ENCODE results near the gene SAP30. TPM values are rescaled to one million over a fixed set of nuclear protein-coding genes. Genes with fewer than 3 reads are reported as not detected.

The SAP30 gene
- total RNA-seq, 1 donor from 2014 or later: 28.5 TPM

DNA sequence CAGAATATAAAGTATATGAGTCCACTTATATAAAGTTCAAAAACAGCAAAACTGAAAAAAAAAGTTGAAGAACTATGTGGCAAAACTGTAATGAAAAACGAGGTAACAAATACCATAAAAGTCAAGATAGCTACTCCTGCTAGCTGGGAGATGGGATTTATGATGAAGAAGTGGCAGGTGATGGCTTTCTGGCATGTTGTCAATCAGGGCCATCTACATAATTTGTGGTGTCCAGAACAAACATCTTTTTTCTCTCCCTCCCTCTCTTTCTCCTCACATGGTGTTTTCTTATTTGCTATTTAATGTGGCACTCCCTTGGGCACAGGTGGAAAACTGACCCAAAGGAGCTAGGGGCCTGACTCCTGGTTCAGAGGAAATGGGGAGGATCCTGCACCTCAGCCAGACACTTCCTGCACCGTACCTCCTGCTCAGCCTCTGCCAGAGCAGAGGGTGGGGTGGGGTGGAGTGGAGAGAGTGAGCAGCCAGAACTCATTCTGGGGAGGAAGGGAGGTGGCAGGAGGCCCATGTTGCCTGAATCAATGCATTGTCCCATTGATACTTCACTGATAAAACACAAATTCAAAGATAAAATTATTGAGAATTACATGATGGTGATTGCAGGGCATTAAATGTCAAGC is 5.3 kb upstream of the SAP30 start:
- no peak for DNase-seq (ENCODE audit: low spot score)

DNA sequence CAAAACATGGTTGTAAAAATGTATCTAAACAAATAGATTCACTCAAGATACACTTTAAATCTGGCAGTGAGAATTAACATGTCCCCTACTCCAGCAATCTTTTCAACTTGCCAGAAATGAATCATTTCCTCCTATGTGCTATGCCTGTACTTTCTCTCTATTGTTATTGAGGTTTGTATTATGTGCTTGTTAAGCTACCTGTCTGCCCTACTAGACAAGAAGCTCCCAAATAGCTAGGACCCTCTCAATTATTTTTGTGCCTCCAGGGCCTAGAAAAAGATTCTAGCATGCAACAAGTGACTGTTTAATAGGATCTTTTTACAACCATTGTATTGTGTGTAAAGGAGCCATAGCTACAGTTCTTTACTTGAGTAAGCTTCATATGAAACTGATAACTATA is 3.5 kb upstream of the SAP30 start:
- no peak for DNase-seq (ENCODE audit: low spot score)

DNA sequence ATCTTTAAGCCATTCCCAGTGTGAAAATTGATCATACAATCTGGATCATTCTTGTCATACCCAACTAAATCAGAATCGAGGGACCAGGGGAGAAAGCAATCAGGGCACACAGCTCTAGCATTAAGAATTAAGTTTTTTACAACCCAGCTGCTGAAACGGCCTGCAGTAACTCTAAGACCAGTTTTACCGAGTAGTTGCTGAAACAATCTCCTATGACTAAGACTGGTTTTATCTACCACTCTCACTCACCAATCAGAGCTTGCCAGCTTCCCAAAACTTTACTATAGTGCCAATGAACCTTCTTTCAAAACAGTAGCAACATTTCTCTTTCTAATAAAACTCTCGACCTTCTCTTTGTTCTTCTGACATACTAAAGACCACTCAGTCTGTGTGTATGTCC is 2.8 kb upstream of the SAP30 start:
- no peak for DNase-seq (ENCODE audit: low spot score)

DNA sequence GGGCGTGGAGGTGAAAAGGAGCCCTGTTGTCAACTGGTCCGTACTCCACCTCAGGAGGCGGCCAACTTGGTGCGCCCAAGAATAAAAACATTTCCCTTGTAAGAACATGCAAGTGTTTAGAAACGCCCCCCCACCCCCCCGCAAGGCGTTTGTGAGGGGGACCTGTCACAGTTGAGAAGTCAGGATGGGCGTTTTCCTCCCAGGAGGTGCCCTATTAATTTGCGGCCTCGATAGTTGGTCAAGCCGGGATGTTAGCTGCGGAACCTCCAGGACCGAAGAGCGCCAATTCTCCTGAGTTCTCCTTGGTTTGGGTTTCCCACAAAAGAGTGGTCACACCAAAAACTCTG is 651 bp upstream of the SAP30 start:
- no peak for DNase-seq (ENCODE audit: low spot score)

DNA sequence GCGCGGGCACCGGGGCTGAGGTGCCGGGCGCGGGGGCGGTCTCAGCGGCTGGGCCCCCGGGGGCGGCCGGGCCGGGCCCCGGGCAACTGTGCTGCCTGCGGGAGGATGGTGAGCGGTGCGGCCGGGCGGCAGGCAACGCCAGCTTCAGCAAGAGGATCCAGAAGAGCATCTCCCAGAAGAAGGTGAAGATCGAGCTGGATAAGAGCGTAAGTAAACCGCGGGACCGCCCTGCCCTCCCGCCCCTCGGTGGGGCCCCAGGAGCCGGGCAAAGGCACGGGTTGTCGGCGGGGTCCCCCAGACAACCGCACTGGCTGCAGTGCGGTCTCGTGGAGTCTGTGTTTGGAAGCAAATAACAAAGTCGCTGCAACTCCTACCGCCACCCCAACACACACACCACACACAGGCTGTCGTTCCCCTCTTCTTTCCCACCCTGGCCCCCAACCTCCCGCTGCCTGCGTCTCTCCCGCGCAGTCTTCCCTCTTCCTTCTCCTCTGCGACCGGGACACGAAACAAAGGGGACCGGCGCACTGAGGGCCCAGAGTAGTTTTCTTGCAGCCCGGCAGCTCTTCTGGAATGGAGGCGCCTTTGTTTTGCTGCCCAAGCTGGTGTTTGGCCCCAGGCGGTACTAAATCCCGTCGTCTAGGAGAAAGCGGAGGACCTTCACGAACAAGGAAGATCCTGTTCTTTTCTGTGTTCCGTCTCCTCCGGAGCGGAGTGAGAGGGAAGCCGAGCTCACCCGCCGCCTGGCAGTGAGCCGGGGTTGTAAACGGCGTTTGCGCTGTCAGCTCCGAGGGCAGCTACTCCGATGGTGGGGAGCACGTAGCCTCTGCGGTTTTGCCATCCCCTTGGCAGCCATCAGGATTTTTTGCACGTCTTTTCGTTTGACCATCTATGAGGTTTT is 788 bp downstream of the SAP30 start:
- peak; percentile 92 for DNase-seq (ENCODE audit: low spot score)

DNA sequence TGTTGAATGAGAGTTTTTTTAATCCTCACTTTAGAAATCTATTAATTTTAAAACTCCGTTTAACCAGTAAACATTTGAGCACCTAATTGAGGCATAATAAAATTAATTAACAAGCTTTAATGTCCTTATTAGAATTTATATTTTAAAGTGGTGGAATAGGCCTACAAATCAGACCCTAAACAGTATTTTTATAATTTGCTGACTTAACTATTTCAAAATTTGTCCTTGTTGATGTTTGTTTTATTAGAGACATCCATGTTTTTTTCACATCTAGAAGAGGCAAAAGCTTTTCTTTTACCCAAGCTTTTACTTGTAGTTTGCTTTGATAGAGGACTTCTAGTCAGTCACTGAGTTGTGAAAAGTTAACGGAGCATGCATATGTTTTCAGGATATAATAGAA is 3.8 kb downstream of the SAP30 start:
- no peak for DNase-seq (ENCODE audit: low spot score)

DNA sequence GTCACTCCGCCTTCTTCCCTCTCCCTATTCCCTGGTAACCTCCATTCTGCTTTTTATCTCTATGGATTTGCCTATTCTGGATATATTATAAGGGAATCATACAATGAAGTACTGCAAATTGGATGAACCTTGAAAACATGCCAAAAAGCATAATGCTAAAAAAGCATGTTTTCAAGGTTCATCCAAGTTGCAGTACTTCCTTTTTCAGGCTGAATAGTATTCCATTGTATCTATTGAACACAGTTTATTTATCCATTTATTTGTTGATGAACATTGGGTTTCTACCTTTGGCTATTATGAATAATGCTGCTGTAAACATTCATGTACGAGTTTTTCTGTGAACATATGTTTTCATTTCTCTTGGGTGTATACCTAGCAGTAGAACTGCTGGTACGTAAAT is 9.2 kb downstream of the SAP30 start:
- DNase-seq (ENCODE audit: low spot score): no peak

DNA sequence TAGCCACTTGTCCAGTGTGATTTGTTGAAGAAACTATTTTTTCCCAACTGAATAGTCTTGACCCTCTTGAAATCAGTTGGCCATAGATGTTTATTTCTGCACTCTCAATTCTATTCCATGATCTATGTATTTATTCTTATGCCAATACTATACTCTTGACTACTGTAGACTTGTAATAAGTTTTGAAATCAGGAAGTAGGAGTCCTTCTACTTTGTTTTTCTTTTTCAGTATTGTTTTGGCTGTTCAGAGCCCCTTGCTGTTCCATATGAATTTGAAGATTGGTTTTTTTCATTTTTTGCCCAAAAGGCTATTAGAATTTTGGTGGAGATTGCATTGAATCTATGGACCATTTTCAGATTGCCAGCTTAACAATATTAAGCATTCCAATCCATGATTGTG is 10.2 kb downstream of the SAP30 start:
- DNase-seq (ENCODE audit: low spot score): no peak

DNA sequence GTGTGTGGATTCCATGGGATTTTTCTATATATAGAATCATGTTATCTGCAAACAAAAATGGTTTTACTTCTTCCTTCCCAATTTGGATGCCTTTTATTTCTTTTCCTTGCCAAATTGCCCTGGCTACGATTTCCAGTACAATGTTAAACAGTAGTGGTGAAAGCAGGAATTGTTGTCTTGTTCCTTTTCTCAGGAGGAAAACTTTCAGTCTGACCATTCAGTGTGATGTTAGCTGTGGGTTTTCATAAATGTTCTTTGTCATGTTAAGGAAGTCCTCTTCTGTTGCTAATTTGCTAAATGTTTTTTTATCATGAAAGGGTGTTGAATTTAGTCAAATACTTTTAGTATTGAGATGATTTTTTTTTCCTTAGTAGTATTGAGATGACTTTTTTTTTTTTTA is 10.9 kb downstream of the SAP30 start:
- DNase-seq (ENCODE audit: low spot score): no peak

DNA sequence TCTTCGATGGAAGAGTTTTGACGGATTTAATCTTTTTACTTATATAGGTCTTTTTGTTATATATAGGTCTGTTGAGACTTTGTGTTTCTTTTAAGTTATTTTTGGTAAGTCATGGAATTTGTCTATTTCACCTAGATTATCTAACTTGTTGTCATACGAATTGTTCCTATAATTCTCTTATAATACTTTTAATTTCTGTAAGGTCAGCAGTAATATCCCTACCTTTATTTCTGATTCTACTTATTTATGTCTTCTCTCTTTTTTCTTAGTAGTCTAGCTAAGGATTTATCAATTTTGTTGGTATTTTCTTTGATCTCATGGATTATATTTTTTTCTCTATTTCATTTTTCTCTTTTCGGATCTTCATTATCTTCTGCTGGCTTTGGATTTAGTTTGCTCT is 11.6 kb downstream of the SAP30 start:
- DNase-seq (ENCODE audit: low spot score): no peak

DNA sequence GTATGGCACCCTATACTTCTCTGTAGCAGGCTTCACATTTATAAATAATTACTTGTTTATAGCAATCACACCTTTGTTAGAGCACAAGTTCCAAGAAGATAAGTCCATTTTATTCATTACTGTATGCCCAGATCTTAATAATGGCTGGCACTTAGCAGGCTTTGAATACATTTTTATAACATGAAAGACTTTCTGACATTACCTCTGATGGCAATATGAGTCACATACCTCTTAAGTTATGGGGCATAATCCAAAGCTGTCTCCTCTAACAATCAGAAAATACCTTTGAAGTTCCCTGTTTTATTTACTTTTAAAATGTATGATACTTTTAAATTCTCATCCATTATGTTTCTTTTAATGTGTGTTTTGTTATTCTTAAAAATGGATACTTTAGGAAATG is 16.0 kb downstream of the SAP30 start:
- DNase-seq (ENCODE audit: low spot score): no peak

DNA sequence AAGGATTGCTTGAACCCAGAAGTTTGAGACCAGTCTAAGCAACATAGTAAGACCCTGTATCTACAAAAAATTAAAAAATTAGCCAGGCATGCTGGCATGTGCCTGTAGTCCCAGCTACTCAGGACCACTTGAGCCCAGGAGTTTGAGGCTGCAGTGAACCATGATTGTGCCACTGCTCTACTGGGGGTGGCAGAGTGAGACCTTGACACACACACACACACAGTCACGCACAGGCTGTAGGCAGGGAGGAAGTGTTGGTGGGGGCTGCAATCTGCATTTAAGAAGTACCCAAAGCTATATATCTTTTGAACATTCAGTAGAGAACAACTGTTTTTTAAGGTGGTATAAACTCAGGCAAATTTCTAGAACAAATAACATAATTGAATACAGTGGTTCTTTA is 20.9 kb downstream of the SAP30 start:
- DNase-seq (ENCODE audit: low spot score): no peak

DNA sequence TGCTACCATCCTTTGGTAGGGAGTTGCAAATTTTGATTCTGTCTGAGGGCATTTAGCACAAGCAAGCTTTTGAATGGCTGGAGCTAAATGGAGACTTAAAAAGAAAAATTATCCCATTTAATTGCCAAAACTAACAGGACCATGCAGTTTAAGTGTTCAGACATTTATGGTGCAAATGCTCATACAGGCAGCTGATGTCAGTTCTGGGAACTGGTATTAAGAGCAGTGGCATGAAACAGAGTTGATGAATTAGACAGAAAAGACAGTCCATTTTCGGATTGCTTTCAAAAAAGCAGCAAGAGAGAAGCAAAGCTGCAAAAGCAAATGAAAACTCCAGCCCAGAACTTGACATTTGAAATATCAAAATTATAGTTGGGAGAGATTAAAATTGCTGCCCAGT is 26.9 kb downstream of the SAP30 start:
- no peak for DNase-seq (ENCODE audit: low spot score)

DNA sequence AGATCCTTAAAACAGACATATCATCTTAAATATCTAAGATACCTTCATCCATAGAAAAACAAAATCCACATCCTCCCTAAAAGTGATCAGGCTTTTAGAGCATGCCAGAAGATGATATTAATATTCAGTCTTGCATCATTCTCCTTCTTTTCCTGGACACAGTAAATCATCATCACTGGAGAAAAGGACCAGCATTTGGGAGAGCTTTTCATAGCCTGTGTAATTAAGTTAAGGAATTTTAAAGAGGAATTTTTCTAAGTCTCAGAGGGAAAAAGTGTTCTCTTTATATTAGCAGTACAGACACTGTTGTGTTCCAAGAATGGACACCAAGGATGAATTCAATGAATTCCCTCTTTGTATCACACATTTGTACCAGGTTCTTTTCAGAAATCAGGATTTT is 27.5 kb downstream of the SAP30 start:
- no peak for DNase-seq (ENCODE audit: low spot score)

DNA sequence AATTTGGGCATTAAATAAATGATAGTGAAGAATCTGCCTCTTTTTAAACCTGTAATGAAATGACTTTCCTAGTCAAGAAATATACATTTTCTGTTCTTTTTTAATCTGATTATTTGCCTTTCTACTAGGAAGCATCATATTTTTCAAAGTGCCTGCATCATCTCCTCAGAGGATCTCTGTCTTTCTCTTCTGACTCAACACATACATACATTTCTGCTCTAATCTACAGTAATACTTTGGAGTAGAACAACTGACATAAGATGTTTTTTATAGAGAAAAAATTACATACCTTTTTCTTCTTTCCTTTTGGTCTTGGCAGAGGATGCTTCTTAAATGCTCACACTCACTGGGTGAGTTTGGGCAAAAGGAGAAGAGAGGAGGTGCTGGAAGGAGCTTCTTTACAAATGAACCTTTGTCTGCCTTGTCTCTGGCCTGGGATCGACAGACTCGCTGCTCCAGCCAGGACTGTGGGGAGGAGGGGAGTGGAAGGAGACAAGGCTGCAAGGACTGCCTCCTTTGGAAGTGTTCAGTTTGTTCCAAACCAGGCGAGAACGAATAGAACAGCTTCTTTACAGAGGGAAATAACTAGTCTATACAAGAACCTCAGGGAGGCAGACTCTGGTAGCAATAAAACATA is 28.1 kb downstream of the SAP30 start, which contains the start of gene SCRG1:
TSS of gene SCRG1 (minus strand) at position 338 of the 637 bp plus-strand sequence. CDS start 7,702 bp downstream, outside the sequence.
- DNase-seq (ENCODE audit: low spot score): no peak

DNA sequence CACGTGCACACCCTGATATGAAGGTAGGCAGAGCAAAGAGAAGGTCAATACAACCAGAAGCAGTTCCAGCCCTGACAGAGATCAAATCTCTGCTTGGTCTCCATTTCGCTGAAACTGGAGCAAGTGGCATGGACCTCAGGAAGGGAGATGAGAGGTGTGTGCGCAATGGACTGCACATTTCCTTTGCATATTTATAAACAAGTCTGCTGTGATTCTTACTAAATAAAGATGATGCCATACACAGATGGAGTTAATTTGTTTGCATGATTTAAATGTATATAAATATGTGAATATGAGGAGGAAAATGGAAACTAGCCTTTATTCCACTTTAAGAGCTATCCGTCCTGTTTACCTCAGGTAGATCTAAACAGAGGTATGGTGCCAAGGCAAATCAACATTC is 30.3 kb downstream of the SAP30 start:
- no peak for DNase-seq (ENCODE audit: low spot score)

DNA sequence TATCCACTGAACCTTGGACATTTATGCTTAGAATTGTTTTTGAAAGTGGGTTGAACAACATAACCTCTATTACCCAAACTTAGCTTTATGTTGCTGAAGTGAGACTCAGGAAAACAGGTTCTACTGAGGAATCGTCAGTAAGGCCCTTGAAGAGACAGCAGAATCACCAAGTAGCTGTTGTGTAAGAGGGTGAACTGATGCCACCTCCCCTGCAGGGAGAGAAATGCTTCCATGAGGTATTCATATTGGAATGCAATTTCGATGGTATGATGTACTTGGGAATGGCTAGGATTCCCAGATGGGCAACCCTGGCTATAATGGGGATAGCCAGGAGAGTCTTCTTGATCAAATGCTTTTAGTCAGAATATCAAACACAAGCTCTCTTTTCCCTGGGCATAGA is 32.3 kb downstream of the SAP30 start:
- DNase-seq (ENCODE audit: low spot score): no peak

DNA sequence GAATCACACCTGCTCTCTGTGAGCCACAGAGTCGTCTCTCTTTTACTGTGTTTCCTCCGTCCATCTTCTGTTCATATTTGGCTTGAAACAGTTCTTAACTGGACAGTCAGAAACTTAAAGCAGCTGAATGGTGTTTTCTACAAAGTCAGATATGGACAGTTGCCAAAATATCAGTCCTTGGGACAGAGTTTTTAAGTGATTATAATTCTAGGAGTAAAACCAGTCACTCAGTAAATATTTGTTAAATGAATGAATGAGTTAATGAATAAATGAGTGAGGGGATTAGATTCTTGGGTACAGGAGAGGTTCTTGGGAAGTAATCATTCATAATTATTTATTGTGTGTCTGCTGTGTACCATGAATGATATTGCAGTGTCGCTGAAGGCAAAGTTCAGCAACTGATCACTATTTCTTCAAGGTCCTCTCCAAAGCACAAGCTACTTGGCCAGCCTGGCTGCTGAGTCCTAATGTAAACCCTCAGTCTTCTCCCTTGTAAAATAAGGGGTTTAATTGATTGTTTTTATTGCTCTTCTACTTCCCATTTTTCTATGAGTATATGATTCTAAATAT is 33.6 kb downstream of the SAP30 start:
- no peak for DNase-seq (ENCODE audit: low spot score)

DNA sequence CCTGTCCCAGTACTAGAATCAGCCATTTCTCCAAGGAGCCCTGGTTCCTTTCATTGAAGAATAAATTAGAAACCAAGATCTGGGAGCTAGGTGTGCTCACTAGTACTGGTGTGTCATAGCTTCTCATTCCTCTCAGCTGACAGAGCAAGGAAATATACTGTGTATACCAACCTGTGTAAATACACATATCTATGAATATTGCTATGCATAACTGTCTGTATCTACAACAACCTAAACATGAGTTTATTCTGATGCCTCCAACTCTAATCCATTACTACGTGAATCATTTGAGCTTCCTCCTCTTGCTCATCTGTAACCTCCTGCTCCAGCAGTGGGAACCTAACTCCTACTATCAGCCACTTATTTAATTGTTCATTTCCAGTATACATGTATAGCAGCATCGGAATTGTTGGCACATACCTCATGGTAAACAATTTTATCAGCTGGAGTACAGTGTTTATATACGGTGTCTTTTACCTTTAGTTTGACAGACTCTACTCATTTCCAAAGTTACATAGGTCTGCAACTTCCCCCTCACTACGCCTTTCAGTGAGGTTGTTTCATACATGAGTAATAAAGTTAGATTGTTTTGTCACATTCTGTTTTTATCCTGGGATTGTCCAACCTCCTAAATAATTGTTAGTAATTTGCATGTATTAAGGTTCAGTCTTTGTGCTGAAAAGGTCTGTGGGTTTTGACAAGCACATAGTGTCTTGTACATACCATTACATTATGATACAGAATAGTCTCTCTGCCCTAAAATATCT is 35.3 kb downstream of the SAP30 start:
- DNase-seq (ENCODE audit: low spot score): no peak

DNA sequence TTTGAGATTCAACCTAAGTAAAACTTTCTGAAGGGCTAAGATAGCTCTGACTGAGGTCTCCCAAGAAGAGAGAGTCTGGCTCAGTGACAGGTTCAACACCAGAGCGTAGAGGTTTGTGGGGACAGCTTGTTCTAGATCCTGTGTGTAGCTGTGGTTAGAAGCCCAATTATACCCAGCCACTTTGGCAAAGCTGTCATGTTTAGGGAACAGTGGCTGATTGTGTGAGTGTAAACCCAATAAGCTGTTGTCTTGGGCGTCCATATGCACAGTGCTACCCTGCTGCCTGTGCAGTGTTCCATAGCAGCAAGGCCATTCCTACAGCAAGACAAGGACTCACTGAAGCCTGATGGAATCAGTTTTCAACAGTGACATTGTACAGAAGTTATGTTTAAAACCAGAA is 39.3 kb downstream of the SAP30 start:
- no peak for DNase-seq (ENCODE audit: low spot score)

DNA sequence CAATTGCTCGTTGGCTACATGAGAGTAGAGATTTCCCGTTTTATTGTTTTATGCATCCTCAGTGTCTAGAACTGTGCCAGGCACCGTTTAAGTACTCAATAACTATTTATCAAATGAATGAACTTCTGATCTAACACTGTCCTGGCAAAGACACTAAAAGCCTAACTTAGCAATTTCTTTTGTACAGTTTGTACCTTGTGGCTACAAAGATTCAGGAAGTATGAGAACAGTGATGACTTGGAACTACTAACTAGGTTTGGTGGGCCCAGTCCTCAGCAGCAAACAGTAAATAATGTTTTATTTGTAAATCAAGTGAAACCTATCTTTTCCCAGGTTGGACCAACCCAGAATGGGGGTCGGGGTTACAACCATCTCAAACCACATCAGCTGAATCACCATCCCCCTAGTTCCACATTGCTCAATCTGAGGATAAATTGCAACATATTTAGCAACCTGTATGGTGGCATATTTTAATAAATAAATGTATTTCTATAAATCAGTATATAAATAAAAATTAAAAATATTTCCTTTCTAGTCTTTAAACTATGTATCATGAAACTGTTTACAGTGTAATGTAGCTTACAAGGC is 40.4 kb downstream of the SAP30 start:
- no peak for DNase-seq (ENCODE audit: low spot score)
